Activated CD8-positive, alpha-beta memory T cell treated with anti-CD3 and anti-CD28 coated beads, Interleukin-2, amount 50 U/mL, for 4 hours (primary cell): ENCODE measurements around the gene NAP1L4.

ENCODE experiments used
- DNase-seq: peaks from one replicate; pipeline ENCODE4 v3.0.0-alpha.2; 2020

Gene NAP1L4

DNA sequence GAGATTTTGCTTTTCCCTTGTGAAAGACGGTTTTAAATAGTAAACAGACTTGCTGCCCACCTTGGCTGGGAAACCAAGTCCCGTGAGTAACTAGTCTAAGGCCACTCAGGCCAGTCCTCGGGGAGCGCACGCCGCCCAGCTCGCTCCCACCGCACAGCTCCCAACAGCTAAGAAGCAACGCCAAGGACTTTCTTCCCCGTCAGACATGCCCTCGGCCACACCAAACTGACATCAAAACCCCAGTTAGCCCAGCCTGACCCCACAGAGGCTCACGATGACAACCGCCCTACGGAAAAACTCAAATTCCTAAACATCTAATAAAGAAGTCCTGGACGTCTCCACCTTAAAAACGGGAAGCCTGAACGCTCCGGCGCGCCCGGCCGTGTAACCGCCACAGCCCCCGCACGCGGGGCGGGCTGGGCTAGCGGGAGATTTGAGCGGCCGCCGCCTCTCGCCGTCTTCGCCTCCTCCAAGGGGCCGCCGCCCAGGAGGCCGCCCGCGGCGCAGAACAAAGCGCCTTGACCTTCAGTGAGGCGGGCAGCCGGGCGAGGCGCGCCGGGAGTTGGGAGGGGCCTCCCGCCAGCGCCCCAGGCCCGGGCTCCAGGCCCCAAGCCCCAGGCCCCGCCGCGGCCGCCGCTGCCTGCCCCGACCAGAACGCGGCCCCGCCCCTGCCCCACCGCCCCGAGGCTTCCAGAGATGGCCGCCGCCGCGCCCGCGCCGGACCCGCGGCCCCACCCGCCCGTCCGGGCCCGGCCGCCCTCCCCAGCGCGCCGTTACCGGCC lies 486 bp downstream of the NAP1L4 start:
- no peak for DNase-seq

- no peak for DNase-seq
Observed at GRCh38 chr11:2990617-2991451, 1.3 kb downstream of the NAP1L4 start.

DNA sequence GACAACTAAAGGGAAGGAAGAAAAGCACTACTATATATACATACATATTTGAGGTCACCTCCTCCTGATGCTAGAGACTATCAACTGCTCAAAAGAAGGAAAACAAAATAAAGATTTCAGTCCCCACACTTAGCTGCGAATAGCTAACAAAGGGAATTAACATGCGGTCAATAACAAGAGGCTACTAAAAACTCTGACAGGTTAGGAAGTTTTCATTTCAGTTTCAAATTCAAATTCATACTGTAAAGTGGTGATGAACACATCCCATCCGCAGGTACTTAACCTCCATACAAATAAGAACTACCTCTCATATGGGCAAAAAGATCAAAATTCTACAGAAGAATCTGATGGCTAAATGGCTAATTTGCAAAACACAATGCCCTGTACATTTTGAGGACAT lies 2.6 kb downstream of the NAP1L4 start:
- no peak for DNase-seq

- no peak for DNase-seq
Observed at GRCh38 chr11:2989006-2989405, 3.1 kb downstream of the NAP1L4 start.

DNA sequence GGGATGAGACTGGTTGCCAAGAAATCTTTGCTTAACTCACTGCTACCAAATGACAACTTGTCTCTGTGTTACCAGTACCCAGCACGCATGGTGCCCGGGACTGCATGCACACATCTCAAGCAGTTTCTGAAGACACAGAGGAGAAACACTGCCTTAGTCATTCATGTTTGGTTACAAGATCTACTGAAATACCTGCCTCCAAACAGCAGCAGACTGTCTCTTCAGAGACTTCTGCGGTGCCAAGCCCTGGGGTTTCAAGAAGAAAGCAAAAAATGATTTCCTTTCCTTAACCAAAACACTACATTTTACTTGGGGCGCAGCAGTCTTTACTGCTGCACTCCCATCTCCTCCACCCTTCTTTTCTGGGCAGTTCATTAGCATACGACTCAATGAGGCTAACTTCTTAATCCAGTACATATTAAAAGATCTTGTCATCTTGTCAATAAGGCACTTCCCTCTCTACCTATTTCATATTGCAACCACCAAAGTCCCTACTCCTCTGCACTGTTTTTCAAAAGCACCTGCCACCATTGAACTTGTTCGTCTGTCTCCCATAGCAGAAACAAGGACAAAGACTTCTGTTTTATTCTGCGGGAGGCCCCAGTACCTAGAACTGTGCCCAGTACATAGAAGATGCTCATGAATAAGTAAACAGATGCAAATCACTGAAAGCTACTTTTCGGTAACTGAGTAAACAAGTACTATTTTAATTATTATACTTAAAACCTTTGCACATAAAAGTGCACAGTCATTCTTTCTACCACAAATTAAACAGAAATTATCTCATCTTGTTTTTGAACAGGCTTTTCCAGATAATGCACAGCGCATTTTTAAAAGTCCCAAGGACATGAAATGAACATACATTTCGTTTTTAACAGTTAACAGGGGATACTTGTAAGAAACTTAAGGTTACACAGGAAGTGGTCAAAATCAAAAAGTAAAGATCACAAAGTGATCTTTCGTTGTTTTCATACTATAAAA lies 4.0 kb downstream of the NAP1L4 start:
- DNase-seq = peak; percentile 40

- no peak for DNase-seq
Observed at GRCh38 chr11:2983908-2984307, 8.2 kb downstream of the NAP1L4 start.

- DNase-seq = no peak
Observed at GRCh38 chr11:2982214-2982613, 9.9 kb downstream of the NAP1L4 start.

GRCh38 chr11:2981130-2981529 lies 11.0 kb downstream of the NAP1L4 start:
- no peak for DNase-seq

DNA sequence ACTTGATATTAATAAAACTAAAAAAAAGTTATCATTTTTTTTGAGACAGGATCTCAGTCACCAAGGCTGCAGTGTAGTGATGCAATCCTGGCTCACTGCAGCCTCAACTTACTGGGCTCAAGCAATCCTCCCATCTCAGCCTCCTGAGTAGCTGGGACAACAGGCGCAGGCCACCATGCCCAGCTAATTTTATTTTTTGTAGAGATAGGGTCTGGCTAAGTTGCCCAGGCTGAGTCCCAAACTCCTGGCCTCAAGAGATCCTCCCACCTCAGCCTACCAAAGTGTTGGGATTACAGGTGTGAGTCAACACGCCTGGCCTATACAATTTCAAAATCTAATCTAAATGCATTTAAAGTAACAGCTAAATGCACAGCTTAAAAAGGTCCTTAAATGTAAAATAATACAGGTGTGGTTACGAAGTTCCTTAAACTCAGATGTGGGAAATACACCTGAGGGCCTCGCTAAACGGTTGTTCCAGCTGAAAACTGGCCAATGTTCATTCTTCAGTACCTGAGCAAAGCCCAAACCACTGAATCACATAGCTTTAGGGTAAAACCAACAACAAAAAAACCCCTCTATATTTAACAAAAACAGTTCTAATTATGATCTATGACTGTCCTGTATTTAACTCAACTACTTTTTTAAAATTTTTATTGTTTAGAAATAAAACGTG lies 11.8 kb downstream of the NAP1L4 start:
- no peak for DNase-seq

GRCh38 chr11:2977113-2977512 lies 15.0 kb downstream of the NAP1L4 start:
- no peak for DNase-seq

GRCh38 chr11:2976294-2977063 lies 15.7 kb downstream of the NAP1L4 start:
- DNase-seq = no peak

- peak; percentile 51 for DNase-seq
Observed at GRCh38 chr11:2975594-2975993, 16.5 kb downstream of the NAP1L4 start.

DNA sequence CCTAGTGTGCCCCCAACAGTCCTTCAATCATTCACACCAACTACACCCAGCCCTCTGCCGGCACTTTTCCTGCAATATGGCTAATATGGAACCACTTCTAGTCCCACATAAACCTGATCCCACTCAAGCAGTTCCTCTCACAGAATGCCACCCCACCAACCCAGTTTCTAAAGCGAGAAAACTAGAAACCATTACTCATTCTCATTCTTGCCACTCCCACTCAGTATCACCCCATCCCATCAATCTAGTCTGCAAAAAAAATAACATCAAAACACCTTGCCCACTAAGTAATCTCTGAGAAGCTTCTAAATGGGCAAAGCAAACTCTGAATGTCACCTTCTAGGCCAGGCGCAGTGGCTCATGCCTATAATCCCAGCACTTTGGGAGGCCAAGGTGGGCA lies 17.9 kb downstream of the NAP1L4 start:
- DNase-seq = no peak

GRCh38 chr11:2968341-2968900 lies 23.7 kb downstream of the NAP1L4 start:
- DNase-seq = no peak

DNA sequence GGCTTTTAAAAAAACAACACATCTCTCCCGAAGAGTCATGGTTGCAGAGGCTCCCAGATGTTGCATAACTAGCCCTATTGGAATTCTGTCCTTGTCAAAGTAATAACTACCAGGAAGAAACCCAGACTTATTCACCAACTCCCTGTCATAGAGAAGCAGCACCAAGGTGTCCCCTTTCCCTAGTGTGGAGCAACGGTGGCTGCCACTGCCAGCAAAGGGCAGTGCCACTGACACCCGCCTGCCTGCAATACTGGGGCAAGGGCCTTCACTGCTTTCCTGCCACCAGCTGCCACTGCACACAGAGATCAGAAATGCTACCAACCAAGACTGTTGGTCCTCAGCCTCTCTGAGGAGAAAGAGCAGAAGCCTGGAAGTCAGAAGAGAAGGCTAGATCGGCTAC lies 27.3 kb downstream of the NAP1L4 start:
- DNase-seq = no peak

DNA sequence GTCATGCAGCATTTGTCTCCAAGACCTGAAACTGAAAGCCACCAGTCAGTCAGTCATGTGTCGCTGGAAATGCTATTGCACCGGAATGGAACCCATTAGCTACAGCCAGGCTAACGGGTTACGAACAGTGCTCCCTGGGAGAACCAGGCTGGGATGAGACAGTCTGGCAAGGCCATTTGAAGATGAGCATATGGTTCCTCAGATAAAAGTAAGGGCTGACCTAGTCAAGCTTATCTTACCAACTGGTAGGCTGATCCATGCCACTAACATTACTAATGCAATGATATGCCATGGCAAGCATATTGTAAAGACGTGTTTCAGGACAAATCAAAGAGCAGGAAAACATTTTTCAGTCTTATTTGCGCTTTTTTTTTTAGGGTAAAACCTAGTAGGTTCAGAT lies 28.4 kb downstream of the NAP1L4 start:
- no peak for DNase-seq

- DNase-seq = no peak
Observed at GRCh38 chr11:2963112-2963754, 28.9 kb downstream of the NAP1L4 start.

DNA sequence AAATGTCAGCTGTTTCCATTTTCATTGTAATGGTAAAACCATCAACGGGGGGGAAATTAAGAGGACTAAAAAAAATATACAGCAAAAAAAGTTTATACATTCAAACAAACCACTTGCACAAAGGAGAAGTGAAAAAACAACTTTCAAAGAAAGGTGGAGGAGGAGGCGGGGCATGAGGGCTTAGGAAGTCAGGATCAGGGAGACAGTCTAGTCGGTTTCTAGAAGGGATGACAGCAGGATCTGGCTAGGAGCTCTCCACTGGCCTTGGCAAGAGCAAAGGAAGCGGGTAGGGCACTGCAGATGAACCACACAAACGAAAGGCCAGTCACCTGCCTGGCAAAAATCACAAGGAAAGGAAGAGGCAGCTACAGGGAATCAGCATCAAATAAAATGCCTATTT lies 31.0 kb downstream of the NAP1L4 start:
- no peak for DNase-seq

DNA sequence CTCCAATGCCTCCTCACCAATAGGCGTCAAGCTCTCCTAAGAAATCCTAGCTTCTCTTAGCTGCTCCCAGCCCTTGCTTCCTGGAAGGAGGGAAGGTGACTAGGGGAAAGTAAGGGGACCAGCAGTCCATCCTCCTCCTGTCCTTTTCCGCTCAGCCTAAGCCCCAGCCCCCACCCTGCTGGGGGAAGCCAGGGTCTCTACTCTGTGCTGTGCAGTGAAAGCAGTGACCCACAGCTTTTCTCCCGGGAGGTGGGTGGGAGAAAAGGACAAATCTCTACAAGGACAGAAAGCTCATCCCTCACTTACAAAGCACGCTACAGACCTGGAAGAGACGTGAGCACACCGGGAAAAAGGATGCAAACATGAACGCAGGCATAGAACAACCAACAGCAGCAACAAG lies 32.0 kb downstream of the NAP1L4 start:
- DNase-seq = no peak

DNA sequence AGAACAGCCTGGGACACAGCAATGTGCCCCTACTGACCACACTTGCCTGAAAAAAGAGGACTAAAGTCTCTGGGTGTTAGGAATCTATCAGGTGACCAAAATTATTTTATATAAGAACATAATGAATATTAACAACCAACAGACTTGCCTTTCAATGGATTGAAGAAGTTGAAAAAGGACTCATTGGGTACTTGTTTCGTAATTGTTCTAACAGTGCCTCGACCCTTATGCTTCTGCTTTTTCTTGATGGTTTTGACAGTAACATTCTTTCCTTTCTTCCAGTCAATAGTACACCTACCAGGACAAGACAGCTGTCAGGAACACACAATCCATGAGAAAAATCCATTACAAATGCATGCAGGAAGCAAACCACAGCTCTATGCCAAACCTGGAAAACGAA lies 33.9 kb downstream of the NAP1L4 start:
- no peak for DNase-seq
